ELR (cell line): ENCODE data around the gene SESTD1.

Experiments used
- DNase-seq: peaks from one replicate; pipeline ENCODE4 v3.0.0-alpha.2; 2015; ENCODE audit warnings: low read depth

The SESTD1 gene

DNA sequence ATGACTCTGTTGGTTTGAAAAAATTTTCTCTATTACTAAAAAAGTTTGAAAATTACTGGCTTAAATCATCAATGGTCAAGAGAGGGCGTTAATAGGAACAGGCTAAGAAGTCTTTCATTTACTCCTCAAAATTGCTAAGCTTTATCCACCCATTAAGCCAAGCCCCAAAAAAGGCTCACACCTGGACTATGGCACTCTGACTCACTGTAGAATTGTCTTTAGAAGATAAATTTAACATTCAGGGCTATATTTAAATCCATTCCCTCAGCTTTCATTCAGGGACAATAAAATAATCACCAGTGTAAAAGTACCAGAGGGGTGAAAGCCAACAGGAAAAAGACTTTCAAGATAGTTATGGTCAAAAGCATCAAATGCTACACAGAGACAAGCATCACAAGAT lies 80.0 kb downstream of the SESTD1 start:
- DNase-seq = no peak

DNA sequence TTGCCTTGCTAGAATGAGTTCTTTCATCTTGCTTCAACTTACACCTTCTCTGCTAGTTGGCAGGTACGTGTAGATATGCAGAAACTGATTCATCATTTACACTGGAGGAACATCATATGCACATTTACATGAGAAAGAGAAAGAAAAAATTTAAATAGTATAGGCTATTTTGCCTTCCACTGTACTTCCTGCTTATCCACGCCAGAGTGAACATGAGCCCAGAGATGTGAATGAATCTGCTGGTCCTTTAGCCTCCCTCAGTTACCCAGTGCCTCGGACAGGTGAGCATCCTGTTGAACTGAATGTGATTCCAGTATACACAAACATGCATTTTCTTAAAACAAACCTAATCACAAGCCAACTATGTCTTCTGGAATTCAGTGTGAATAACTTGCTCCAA lies 83.6 kb downstream of the SESTD1 start:
- DNase-seq = no peak

DNA sequence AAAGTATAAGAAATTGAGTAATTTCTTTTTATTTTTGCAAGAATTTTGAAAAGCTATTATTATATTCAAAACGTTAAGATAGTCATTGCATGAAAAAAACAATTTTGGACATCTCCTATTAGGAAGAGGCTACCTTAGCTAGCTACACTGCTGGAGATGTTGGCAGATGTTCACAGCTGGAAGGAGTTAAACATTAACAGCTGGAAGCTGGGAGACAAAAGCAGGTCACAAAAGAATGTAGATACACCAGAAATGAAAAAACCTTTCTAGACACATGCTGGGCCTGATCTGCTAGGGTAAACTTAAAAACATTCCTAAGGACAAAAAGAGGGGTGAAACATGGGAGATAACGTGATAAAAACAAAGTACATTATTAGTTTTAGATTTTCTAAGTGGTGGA lies 84.4 kb downstream of the SESTD1 start:
- DNase-seq = no peak

DNA sequence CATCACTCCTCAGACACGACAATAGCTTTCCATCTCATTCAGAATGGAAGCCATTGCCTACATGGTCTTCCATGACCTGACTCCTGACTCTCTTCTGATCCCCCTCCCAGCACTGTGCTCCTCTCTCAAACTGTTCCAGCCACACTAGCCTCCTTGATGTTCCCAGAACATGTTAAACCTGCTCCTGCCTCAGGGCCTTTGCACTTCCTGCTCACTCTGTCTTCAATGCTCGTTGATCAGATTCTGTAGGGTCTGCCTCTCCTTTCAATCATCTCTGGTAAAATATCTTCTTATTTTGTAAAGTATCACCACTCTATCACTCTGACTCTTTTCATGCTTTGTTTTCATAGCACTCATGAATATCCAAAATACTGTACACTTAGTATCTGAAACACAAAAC lies 84.9 kb downstream of the SESTD1 start:
- DNase-seq = no peak

GRCh38 chr2:179177694-179178093 lies 86.9 kb downstream of the SESTD1 start:
- no peak for DNase-seq

DNA sequence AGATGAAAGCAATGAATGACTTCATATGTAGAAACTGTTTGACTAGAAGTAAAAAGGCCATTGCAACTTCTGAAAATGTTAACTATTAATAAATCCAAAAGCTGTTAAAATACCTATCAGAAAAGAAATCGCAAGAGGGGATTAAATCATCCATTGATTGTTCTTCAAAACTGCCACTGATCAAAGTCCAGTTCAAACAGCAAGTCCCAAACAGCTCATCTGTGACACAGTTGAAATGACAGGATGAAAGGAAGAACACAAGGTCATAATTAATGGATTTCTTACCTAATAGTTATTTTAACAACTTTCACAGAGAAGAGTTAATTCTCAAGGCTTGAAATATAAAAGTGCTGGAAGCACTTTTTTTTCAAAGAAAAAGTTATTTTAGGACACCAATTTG lies 90.4 kb downstream of the SESTD1 start:
- DNase-seq = no peak

DNA sequence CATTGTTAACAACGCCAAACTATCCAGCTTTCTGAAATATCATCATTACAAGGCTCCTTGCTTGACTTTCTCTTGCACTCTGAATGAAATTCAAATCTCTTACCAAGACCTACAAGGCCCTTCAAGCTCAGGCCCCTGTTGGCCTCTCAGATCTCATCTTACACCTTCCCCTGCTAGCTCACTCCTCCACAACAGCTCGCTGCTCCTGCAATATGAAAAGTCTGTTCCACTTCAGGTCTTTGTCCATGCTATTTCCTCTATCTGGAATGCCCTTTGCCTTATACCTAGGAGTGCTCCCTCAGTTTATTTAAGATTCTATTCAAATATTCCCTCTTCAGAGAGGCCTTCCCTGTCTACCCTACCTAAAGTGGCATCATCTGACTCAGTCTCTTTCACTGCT lies 91.7 kb downstream of the SESTD1 start:
- no peak for DNase-seq

- DNase-seq = no peak
These were observed 93.3 kb downstream of the SESTD1 start for GRCh38 chr2:179171371-179171770.

GRCh38 chr2:179170901-179171300 lies 93.7 kb downstream of the SESTD1 start:
- DNase-seq = no peak

DNA sequence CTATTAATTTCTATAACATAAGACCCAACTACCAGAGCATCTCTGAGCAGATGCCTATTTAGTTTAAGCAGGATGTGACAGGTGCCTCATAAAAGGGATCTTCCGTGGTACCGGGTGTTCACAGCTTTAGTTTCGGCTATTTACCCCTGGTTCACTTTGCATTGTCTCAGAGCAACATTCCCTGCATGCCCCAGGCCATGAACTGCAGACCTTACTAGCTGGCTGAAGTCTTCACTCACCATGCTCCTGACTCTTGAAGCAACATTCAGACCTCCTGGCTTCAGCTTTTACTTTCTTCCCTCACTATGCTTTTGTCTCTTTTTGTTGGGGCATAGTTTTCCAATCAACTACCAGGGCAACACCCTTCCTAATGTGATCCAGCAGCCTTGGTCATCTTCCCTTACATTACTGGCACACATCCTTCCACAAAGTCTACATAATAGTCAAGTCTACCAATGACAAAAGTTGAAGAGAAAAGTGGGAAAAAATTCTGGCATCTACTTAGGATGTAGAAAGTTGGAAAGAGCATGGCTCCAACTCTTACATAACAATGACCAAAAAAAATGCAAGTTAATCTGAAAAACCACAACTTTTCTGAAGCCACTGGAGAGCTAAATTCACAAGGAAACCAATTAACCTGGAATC lies 99.2 kb downstream of the SESTD1 start:
- DNase-seq = no peak

GRCh38 chr2:179141206-179141605 lies 123.4 kb downstream of the SESTD1 start:
- no peak for DNase-seq

GRCh38 chr2:179140571-179140970 lies 124.1 kb downstream of the SESTD1 start:
- no peak for DNase-seq

GRCh38 chr2:179139506-179139905 lies 125.1 kb downstream of the SESTD1 start:
- peak; percentile 50 for DNase-seq

DNA sequence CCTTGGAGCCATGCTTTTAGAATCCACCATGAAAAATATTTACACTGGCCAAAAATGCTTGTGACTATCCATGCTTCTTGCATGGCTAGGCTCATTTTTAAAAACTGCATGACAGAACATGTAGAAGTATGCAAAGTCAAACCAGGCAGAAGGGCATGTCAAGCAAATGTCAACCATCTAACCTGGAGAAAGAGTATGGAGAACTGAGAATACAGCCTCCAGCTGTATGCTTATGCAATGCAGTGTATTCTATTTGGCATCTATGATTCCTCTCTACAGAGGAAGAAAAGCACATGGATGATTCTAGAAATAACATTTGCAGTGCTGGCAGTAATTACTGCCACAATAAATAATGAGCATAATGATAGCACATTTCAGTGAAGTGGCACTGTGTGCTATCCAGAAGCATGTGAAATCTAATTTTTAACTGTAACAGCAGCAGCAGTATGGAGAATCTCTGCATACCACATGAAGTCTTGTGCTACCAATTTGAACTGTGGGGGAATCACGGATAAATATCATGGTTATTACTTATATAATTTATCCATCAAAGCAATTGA lies 127.4 kb downstream of the SESTD1 start:
- DNase-seq = no peak

DNA sequence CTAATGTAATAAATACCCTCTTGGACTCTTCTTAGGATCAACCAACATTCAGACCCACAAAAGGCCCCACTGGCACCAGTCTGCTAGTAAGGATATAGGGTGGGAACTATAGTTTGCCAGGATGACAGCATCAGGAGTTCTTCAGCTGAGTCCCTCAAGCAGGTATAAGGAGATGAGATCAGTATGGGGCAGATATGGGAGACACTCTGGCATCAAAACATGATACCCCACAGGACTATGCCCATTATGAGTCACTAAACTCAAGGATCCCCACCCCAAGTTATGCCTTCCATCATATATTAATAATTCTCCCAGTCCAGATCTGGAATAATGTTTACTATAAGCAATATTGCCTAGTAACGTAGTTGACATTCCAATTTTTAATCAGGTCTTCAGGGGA lies 131.6 kb downstream of the SESTD1 start:
- no peak for DNase-seq

GRCh38 chr2:179132076-179132475 lies 132.6 kb downstream of the SESTD1 start:
- no peak for DNase-seq

DNA sequence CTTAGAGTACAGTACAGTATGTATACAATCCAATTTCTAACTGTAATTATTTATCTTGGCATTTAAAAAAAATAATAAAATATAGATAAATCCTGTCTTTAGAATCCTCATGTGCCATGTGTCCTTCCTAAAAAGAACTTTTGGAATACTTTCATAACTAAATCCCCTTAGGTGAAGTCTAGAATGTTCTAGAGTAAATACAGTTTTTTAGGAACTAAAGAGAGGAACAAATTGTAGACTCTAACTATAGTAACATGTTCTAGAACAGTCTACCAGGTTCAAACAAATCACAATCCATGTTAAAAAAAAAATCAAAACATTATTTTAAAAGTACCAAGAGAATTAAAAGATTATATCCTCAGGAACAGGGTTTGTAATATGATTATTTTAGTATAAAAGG lies 134.1 kb downstream of the SESTD1 start:
- DNase-seq = no peak

GRCh38 chr2:179129574-179130238 lies 134.9 kb downstream of the SESTD1 start:
- DNase-seq = peak; percentile 38

GRCh38 chr2:179125404-179125803 lies 139.2 kb downstream of the SESTD1 start:
- no peak for DNase-seq

- DNase-seq = no peak
These were observed 140.3 kb downstream of the SESTD1 start for GRCh38 chr2:179124282-179124681.

DNA sequence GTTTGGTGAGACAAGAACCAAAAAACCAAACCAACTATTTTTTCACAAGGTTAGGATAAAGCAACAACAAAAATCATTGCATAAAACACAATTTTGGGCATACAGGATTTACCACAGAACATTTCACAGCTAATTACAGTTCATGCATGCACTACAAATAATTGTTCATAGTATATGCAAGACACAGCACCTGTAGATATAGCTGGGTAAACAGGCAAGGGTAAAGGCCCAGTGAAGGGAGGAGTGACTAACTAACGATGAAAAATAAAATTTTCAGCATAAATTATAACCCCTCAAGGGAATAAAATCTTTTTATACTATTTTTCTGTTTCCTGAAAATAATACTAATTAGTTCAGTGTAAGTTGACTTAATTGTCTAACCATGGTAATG lies 141.4 kb downstream of the SESTD1 start:
- DNase-seq = no peak

DNA sequence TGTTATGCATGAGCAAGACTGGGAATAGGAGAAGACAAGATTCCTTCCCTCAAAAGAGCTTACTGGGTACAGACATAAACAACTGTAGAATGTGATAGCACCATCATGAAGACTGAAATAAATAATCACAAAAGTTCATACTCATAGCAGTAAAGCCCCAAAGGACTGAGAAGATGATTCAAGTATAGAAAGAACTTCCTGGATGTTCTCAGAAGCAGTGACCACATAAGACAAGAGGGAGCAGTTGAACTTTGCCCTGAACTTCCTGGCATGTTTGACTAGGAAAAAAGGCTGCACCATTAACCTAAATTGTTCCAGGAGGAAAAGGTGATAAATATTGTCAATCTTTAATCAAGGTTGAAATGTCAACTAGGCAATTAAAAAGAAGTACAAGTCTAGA lies 156.9 kb downstream of the SESTD1 start:
- DNase-seq = peak; percentile 62

- DNase-seq = peak; percentile 98
These were observed 157.8 kb downstream of the SESTD1 start for GRCh38 chr2:179106676-179107428.
